NK-92 (cell line): ENCODE measurements around the gene NEGR1.

Experiments used
- DNase-seq: peaks from one replicate; lab custom pipeline; 2025; ENCODE audit not compliant: unreplicated experiment; lab: John Stamatoyannopoulos, UW

Gene NEGR1

GRCh38 chr1:71649608-71650007 is 632.7 kb downstream of the NEGR1 start:
- no peak for DNase-seq

- DNase-seq, result no peak
Observed at GRCh38 chr1:71647513-71648300, 634.6 kb downstream of the NEGR1 start.

- DNase-seq, result no peak
Observed at GRCh38 chr1:71645015-71645414, 637.3 kb downstream of the NEGR1 start.

GRCh38 chr1:71641903-71642302 is 640.4 kb downstream of the NEGR1 start:
- no peak for DNase-seq

GRCh38 chr1:71640998-71641397 is 641.3 kb downstream of the NEGR1 start:
- no peak for DNase-seq

GRCh38 chr1:71640116-71640515 is 642.2 kb downstream of the NEGR1 start:
- DNase-seq, result no peak

- no peak for DNase-seq
Observed at GRCh38 chr1:71638081-71638766, 644.1 kb downstream of the NEGR1 start.

GRCh38 chr1:71635568-71635967 is 646.8 kb downstream of the NEGR1 start:
- no peak for DNase-seq

- no peak for DNase-seq
Observed at GRCh38 chr1:71634159-71634558, 648.2 kb downstream of the NEGR1 start.

- no peak for DNase-seq
Observed at GRCh38 chr1:71630073-71630472, 652.3 kb downstream of the NEGR1 start.

- DNase-seq, result no peak
Observed at GRCh38 chr1:71625004-71625403, 657.3 kb downstream of the NEGR1 start.

GRCh38 chr1:71623888-71624287 is 658.5 kb downstream of the NEGR1 start:
- no peak for DNase-seq

GRCh38 chr1:71621785-71622184 is 660.6 kb downstream of the NEGR1 start:
- no peak for DNase-seq

- no peak for DNase-seq
Observed at GRCh38 chr1:71618766-71619530, 663.4 kb downstream of the NEGR1 start.

- DNase-seq, result no peak
Observed at GRCh38 chr1:71618191-71618590, 664.1 kb downstream of the NEGR1 start.

GRCh38 chr1:71610476-71610875 is 671.9 kb downstream of the NEGR1 start:
- no peak for DNase-seq

GRCh38 chr1:71603044-71603776 is 679.1 kb downstream of the NEGR1 start:
- DNase-seq, result no peak

- no peak for DNase-seq
Observed at GRCh38 chr1:71600023-71600422, 682.3 kb downstream of the NEGR1 start.

GRCh38 chr1:71599306-71599705 is 683.0 kb downstream of the NEGR1 start:
- DNase-seq, result no peak

- no peak for DNase-seq
Observed at GRCh38 chr1:71593523-71593922, 688.8 kb downstream of the NEGR1 start.

- DNase-seq, result no peak
Observed at GRCh38 chr1:71592646-71593274, 689.6 kb downstream of the NEGR1 start.
